Parathyroid adenoma (tissue), 2 donors: Measurements from ENCODE around the gene CADPS.

Experiments used
- H2AFZ ChIP-seq: fragments of 300-600 bp; sonication (generic); one replicate; pipeline ENCODE4 v1.7.0; 2017; ENCODE audit warnings: antibody characterized with exemption, mild to moderate bottlenecking
- H3K27ac ChIP-seq: fragments of 300-600 bp; sonication (generic); one replicate; pipeline ENCODE4 v1.7.0; 2017
- H3K27me3 ChIP-seq: fragments of 300-600 bp; sonication (generic); one replicate; pipeline ENCODE4 v1.7.0; 2017; ENCODE audit warnings: low read length; ENCODE audit not compliant: control insufficient read depth, insufficient read depth
- H3K36me3 ChIP-seq: fragments of 300-600 bp; sonication (generic); one replicate; pipeline ENCODE4 v1.7.0; 2017; ENCODE audit warnings: low read length; ENCODE audit not compliant: control insufficient read depth, insufficient read depth
- H3K4me1 ChIP-seq: fragments of 300-600 bp; sonication (generic); one replicate; pipeline ENCODE4 v1.7.0; 2017; ENCODE audit warnings: control low read depth
- H3K4me2 ChIP-seq: fragments of 300-600 bp; sonication (generic); one replicate; pipeline ENCODE4 v1.7.0; 2017; ENCODE audit warnings: low read length
- H3K4me3 ChIP-seq: fragments of 300-600 bp; sonication (generic); one replicate; pipeline ENCODE4 v1.7.0; 2017; ENCODE audit warnings: low read depth, low read length
- H3K79me2 ChIP-seq: fragments of 300-600 bp; sonication (generic); one replicate; pipeline ENCODE4 v1.7.0; 2017; ENCODE audit warnings: control low read depth
- H3K9ac ChIP-seq: fragments of 300-600 bp; sonication (generic); one replicate; pipeline ENCODE4 v1.7.0; 2017; ENCODE audit warnings: mild to moderate bottlenecking
- H3K9me3 ChIP-seq: fragments of 300-600 bp; sonication (generic); one replicate; pipeline ENCODE4 v1.7.0; 2017; ENCODE audit warnings: low read length; ENCODE audit not compliant: control insufficient read depth
- CTCF ChIP-seq: fragments of 300-600 bp; sonication (generic); IDR thresholded peaks from one replicate; pipeline ENCODE4 v1.7.0; 2017; ENCODE audit warnings: antibody characterized with exemption, mild to moderate bottlenecking
- donor health status: primary hyperparathyroidism.

CADPS gene

GRCh38 chr3:62667714-62668113, 207.5 kb downstream of the CADPS start:
- Histone ChIP-seq H3K9ac (no peak overlapping the region), H3K36me3 (no peaks in the 10 kb centered on the region), H3K4me3 (no peak overlapping the region), H3K4me1 (no peaks in the 10 kb centered on the region), H3K9me3 (no peaks in the 10 kb centered on the region), H3K27ac (no peak overlapping the region), H2AFZ (no peak overlapping the region), H3K79me2 (peaks cover 3% of the 10 kb centered on the region), H3K27me3 (no peaks in the 10 kb centered on the region), H3K4me2 (no peak overlapping the region)
- no peak for TF ChIP-seq CTCF

- no peaks in the 10 kb centered on the region for H3K9me3 ChIP-seq
- TF ChIP-seq CTCF: peak; percentile 79
- H3K9ac ChIP-seq: no peak overlapping the region
- H3K4me3 ChIP-seq: no peak overlapping the region
- H3K4me2 ChIP-seq: no peak overlapping the region
- peak overlapping the region; percentile 23 for H2AFZ ChIP-seq
- H3K36me3 ChIP-seq: no peaks in the 10 kb centered on the region
- H3K27ac ChIP-seq: no peak overlapping the region
- no peaks in the 10 kb centered on the region for H3K4me1 ChIP-seq
- peaks cover 3% of the 10 kb centered on the region for H3K79me2 ChIP-seq
- H3K27me3 ChIP-seq: no peaks in the 10 kb centered on the region
These were observed 209.4 kb downstream of the CADPS start for GRCh38 chr3:62665627-62666437.

DNA sequence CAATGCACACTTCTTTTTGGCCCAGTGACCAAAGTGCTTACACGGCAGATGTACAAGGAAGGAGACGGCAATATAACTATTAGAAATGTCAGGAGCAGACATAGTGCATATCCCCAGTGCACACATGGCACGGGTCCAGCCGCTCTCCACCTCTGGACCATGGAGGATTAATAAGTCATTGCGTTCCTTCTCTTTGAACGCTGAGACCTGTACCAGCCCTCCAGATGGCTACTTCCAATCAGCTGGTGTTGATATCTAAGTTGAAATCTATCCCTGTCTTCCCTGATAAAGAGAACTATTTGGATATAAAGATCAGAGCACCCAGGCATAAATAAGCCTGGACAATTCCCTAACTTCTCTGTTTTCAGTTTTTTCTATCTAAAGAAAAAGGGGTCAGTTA, 212.5 kb downstream of the CADPS start:
- no peak for TF ChIP-seq CTCF
- Histone ChIP-seq H3K27me3 (no peaks in the 10 kb centered on the region), H3K4me3 (no peak overlapping the region), H3K9ac (no peak overlapping the region), H3K36me3 (no peaks in the 10 kb centered on the region), H3K79me2 (peaks cover 6% of the 10 kb centered on the region), H3K4me1 (no peaks in the 10 kb centered on the region), H3K4me2 (no peak overlapping the region), H3K27ac (no peak overlapping the region), H3K9me3 (no peaks in the 10 kb centered on the region), H2AFZ (no peak overlapping the region)

DNA sequence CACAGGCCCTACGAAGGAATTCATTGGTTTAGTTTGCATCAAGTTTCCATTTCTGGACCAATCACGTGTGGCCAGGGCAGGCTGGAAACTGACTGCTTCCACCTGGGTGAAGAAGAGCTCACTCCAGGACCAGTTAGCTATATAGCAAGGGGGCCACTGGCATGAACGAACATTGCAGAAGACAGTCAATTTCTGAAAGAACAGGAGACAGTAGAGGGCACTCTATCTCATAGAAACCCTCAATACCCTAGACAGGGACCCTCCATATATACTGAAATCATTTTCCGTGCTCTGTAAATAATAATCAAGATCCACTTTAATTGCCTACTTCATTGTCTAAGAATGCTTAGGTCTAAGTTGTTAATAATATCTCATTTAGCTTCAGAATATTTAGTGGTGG, 215.6 kb downstream of the CADPS start:
- no peak for TF ChIP-seq CTCF
- H3K27me3 ChIP-seq: no peaks in the 10 kb centered on the region
- H3K4me1 ChIP-seq: no peaks in the 10 kb centered on the region

GRCh38 chr3:62655691-62656063, 219.5 kb downstream of the CADPS start:
- TF ChIP-seq CTCF: no peak
- H3K4me1 ChIP-seq: no peaks in the 10 kb centered on the region

More for the DNA sequence above, 215.6 kb downstream of the CADPS start:
- Histone ChIP-seq H3K9ac (no peak overlapping the region), H3K36me3 (no peaks in the 10 kb centered on the region), H3K4me2 (no peak overlapping the region), H3K4me3 (no peak overlapping the region), H3K9me3 (no peaks in the 10 kb centered on the region), H2AFZ (no peak overlapping the region), H3K79me2 (peaks cover 3% of the 10 kb centered on the region), H3K27ac (no peak overlapping the region)

More at GRCh38 chr3:62655691-62656063, 219.5 kb downstream of the CADPS start:
- Histone ChIP-seq H3K27ac (no peak overlapping the region), H3K79me2 (peaks cover 3% of the 10 kb centered on the region), H2AFZ (no peak overlapping the region), H3K4me3 (no peak overlapping the region), H3K4me2 (no peak overlapping the region), H3K27me3 (no peaks in the 10 kb centered on the region), H3K9me3 (no peaks in the 10 kb centered on the region), H3K9ac (no peak overlapping the region), H3K36me3 (no peaks in the 10 kb centered on the region)
